IPS-18c (cell line): Measurements from ENCODE around the gene ACSL6.

Source experiments
- H3K4me3 ChIP-seq: 2 replicates; pipeline ENCODE4 v1.7.0; 2013; ENCODE audit warnings: low read depth, mild to moderate bottlenecking, low read length, moderate library complexity; ENCODE audit not compliant: insufficient read depth
- H3K9me3 ChIP-seq: one replicate; pipeline ENCODE4 v1.6.1; 2013; ENCODE audit warnings: mild to moderate bottlenecking, low read length, moderate library complexity; ENCODE audit not compliant: control insufficient read depth, insufficient read depth

Gene ACSL6

GRCh38 chr5:132050661-132051552, 39.4 kb upstream of the ACSL6 start:
- H3K4me3 ChIP-seq, result no peak overlapping the region
- H3K9me3 ChIP-seq, result peaks cover 4% of the 10 kb centered on the region

DNA sequence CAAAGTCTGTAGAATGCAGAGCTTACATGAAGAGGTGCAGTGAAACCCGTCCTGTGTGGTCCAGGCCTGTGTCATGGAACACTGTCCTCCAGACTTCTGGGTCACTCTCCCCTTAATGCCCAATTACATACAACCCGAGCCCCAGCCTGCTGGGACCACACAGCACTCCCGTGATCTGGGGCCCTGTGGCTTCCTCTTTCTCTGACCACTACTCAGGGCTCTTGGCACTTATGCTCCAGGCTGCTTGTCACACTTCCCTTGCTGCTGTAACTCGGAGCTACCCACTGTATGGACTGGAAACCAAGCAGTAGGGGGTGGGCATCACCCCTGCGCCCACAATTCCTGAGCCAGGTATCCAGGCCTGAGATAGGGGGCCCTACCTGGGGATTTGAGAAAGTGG, 38.7 kb upstream of the ACSL6 start:
- no peak overlapping the region for H3K4me3 ChIP-seq
- peaks cover 2% of the 10 kb centered on the region for H3K9me3 ChIP-seq

GRCh38 chr5:132049559-132049958, 38.1 kb upstream of the ACSL6 start:
- Histone ChIP-seq H3K9me3 (no peaks in the 10 kb centered on the region), H3K4me3 (no peak overlapping the region)

DNA sequence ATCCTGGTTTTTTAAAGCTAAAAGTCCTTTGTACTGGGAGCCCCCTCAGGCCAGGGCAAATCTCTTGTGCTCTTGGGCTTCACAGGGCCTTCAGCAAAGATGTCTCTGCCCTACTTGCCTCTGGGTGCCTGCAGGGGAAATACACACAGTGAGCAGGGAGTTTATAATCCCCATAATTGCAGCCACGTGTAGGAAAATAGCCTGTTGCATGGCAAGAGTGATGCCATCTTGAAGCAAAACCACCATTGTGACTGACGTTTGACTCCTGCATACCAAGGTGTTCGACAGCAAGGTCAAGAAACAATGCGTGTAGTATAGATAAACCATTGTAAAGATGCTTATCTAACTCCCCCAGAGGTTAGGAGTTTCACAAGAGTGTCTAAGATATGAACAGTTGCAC, 37.6 kb upstream of the ACSL6 start:
- Histone ChIP-seq H3K4me3 (no peak overlapping the region), H3K9me3 (no peaks in the 10 kb centered on the region)

- no peak overlapping the region for H3K4me3 ChIP-seq
- H3K9me3 ChIP-seq, result no peaks in the 10 kb centered on the region
These were observed 35.4 kb upstream of the ACSL6 start for GRCh38 chr5:132046880-132047299.

DNA sequence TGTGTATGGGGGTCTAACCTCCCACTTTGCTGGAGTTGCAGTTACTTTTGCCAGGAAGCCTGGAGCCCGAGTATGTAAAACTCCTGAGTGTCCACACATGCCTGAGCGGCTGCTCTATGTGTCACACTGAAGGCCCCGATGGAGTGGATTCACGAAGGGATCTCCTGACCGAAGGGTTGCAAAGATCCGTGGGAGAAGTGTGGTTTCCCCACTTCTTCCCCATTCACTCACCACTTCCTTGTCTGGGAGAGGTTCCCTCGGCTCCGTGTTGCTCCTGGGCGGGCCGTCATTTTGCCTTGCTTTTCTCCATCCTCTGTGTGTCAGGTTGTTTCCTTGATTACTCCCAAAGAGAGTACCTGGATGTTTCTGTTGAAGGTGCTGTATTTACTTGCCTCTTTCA, 32.7 kb upstream of the ACSL6 start:
- no peaks in the 10 kb centered on the region for H3K9me3 ChIP-seq
- H3K4me3 ChIP-seq, result no peak overlapping the region

DNA sequence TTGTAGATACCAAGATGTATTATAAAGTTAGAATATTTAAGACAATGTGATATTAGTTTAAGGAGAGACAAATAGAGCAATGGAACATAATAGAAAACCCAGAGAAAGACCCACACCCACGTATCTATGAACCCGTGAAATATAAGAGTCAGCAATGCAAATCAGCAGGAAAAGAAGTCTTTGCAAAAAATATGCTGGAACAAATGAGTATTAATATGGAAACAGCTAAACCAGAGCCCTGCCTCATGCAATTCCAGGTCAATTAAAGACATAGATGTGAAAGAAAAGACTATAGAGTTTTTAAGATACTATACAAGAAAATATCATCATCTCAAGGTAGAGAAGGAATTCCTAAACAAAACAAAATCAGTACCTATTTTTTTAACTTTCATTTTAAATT, 25.9 kb upstream of the ACSL6 start:
- Histone ChIP-seq H3K4me3 (no peak overlapping the region), H3K9me3 (no peaks in the 10 kb centered on the region)

DNA sequence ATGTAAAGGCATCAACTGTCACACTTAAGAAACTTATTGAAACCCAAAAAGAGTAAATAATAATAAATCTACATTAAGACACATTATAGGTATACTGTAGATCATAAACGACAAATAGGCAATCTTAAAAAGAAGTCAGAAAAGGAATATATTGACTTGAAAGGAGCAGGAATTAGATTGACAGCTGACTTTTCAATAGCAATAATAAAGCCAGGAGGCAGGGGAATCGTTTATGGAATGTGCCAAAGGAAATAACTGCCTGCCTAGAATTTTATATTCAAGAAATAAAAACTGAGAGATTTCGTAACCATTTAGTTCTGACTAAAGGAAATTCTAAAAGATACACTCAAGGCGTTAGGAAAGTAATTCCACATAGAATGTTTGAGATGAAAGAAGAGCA, 21.7 kb upstream of the ACSL6 start:
- no peaks in the 10 kb centered on the region for H3K9me3 ChIP-seq
- H3K4me3 ChIP-seq, result no peak overlapping the region

GRCh38 chr5:132032196-132032595, 20.7 kb upstream of the ACSL6 start:
- Histone ChIP-seq H3K9me3 (no peaks in the 10 kb centered on the region), H3K4me3 (no peak overlapping the region)

- Histone ChIP-seq H3K9me3 (no peaks in the 10 kb centered on the region), H3K4me3 (no peak overlapping the region)
These were observed 19.2 kb upstream of the ACSL6 start for GRCh38 chr5:132030610-132031009.

- H3K4me3 ChIP-seq, result no peak overlapping the region
These were observed 18.3 kb upstream of the ACSL6 start for GRCh38 chr5:132029609-132030330.

DNA sequence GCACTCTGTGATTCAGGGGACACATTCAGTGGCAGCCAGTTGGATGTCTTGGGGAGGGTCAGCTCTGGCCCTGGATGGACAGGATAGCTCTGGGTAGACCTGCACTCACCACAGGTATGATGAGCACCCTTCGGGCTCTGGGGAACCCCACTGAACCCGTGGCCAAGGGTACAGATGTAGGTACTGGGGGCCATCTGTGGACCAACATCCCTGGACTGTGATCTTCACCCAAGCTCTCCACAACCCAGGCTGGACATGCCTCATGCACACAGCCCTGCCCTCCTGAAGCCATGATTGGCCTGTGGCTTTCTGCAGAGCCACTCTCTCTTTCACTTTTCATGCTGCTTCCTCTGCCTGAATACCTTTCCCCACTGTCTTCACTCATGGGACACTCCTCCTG, 15.6 kb upstream of the ACSL6 start:
- Histone ChIP-seq H3K4me3 (no peak overlapping the region), H3K9me3 (no peaks in the 10 kb centered on the region)

More at GRCh38 chr5:132029609-132030330, 18.3 kb upstream of the ACSL6 start:
- no peaks in the 10 kb centered on the region for H3K9me3 ChIP-seq

- H3K9me3 ChIP-seq, result no peaks in the 10 kb centered on the region
- H3K4me3 ChIP-seq, result no peak overlapping the region
These were observed 15.1 kb upstream of the ACSL6 start for GRCh38 chr5:132026516-132027008.

GRCh38 chr5:132025403-132025971, 14.0 kb upstream of the ACSL6 start:
- H3K9me3 ChIP-seq, result no peaks in the 10 kb centered on the region

DNA sequence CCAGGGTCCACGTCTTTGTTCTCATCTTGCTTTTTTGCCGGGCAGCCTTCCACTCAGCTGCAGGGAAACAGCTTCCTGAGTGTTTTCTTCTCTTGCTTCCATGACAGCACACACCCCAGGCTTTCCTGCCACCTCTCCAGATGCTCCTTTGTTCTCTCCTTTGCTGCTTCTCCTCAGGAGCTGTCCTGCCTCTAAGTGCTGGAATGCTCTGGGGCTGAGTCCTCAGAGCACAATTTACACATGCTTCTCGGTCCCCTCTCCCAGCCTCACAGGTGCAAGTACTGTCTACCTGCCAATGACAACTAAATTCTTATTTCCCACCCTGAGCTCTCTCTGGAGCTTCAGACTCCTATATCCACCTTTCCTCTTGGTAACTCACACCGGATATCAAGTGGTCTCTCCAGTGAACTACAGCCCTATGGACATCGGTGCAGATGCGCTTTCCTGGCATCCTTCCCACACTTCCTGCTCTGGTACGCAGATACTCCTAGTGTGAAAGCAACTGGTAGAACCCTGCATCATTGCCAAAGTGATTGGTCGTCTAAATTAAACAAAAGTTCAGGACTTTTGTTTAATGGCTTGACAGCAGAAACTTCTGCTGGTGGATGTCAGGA, 13.4 kb upstream of the ACSL6 start:
- H3K9me3 ChIP-seq, result no peaks in the 10 kb centered on the region
- H3K4me3 ChIP-seq, result no peak overlapping the region

More at GRCh38 chr5:132025403-132025971, 14.0 kb upstream of the ACSL6 start:
- H3K4me3 ChIP-seq, result no peak overlapping the region

GRCh38 chr5:132024117-132024435, 12.6 kb upstream of the ACSL6 start:
- no peaks in the 10 kb centered on the region for H3K9me3 ChIP-seq
- no peak overlapping the region for H3K4me3 ChIP-seq

- Histone ChIP-seq H3K4me3 (no peak overlapping the region), H3K9me3 (no peaks in the 10 kb centered on the region)
These were observed 12.0 kb upstream of the ACSL6 start for GRCh38 chr5:132023258-132024116.
